Peyer's patch (tissue), 4 donors: ENCODE measurements around the gene ITGA5. TPM values are rescaled to one million over a fixed set of nuclear protein-coding genes. Genes with fewer than 3 reads are reported as not detected.

Experiments used
- DNase-seq, 3 donors: peaks; one replicate each; pipeline ENCODE4 v3.0.0-alpha.2; 2017 to 2019
- H3K27ac ChIP-seq, 4 donors: fragments of 200-600 bp; sonication (generic); one replicate each; pipeline ENCODE4 v1.5.1; 2016 to 2019
- H3K27me3 ChIP-seq, 2 donors: fragments of 200-600 bp; sonication (generic); one replicate each; pipeline ENCODE4 v1.5.1; 2019
- H3K36me3 ChIP-seq, 3 donors: fragments of 200-600 bp; sonication (generic); one replicate each; pipeline ENCODE4 v1.5.1; 2016 to 2019
- H3K4me1 ChIP-seq, 4 donors: fragments of 200-600 bp; sonication (generic); one replicate each; pipeline ENCODE4 v1.5.1; 2016 to 2019
- H3K4me3 ChIP-seq, 4 donors: fragments of 200-600 bp; sonication (generic); 1 replicate in 3 of 4; 2 replicates in 1 of 4; pipeline ENCODE4 v1.5.1; 2016 to 2019; ENCODE audit warnings: mild to moderate bottlenecking in 1 of 4
- H3K9me3 ChIP-seq, 4 donors: fragments of 200-600 bp; sonication (generic); one replicate each; pipeline ENCODE4 v1.5.1; 2016 to 2019; ENCODE audit warnings: mild to moderate bottlenecking in 1 of 4
- CTCF ChIP-seq, 6 experiments: fragments of 450-650 bp in 4 of 6; fragments of 200-600 bp in 2 of 6; sonication (generic) in 1 of 6; IDR thresholded peaks; one replicate each; pipeline ENCODE4 v1.5.1; 2017 to 2019; ENCODE audit warnings: antibody characterized with exemption in 6 of 6, mild to moderate bottlenecking in 3 of 6, moderate library complexity in 1 of 6
- POLR2A ChIP-seq, 2 donors: fragments of 450-650 bp; IDR thresholded peaks; one replicate each; pipeline ENCODE4 v1.5.1; 2017; ENCODE audit warnings: antibody characterized with exemption in 2 of 2, mild to moderate bottlenecking in 2 of 2, moderate library complexity in 2 of 2
- total RNA-seq, 4 donors: library from RNA; depleted of rRNA; stranded (reverse); fragments of >200 nt; gene quantifications; one replicate each; pipeline ENCODE4 v1.1.0, GENCODE V29; 2016

ITGA5 gene
- total RNA-seq, 4 donors from 2014 or later: 21.0 to 78.4 (median 44.5) TPM

GRCh38 chr12:54431911-54432814 is 13.1 kb upstream of the ITGA5 start:
- H3K36me3 ChIP-seq: no peaks in the 10 kb centered on the region
- peak overlapping the region in 1 of 4 donors; percentile 5 for H3K4me3 ChIP-seq
- peaks cover 0 to 28% (median 0%) of the 10 kb centered on the region in 4 donors for H3K4me1 ChIP-seq
- peak overlapping the region in 3 of 4 donors; percentile 32 to 77 (median 58) for H3K27ac ChIP-seq
- DNase-seq: peak in 1 of 3 donors; percentile 74
- H3K9me3 ChIP-seq: no peaks in the 10 kb centered on the region
- TF ChIP-seq POLR2A (IDR thresholded peaks at IDR 0.05) (no peak), CTCF (IDR thresholded peaks at IDR 0.05) (no peak)
- H3K27me3 ChIP-seq: no peaks in the 10 kb centered on the region

- H3K4me1 ChIP-seq: peaks cover 0 to 28% (median 0%) of the 10 kb centered on the region in 4 donors
- no peaks in the 10 kb centered on the region for H3K9me3 ChIP-seq
- no peak overlapping the region for H3K4me3 ChIP-seq
- H3K36me3 ChIP-seq: no peaks in the 10 kb centered on the region
- H3K27ac ChIP-seq: peak overlapping the region in 1 of 4 donors; percentile 77
- no peaks in the 10 kb centered on the region for H3K27me3 ChIP-seq
- TF ChIP-seq CTCF (IDR thresholded peaks at IDR 0.05): no peak
- no peak for TF ChIP-seq POLR2A (IDR thresholded peaks at IDR 0.05)
- DNase-seq: no peak
Observed at GRCh38 chr12:54430471-54431069, 11.5 kb upstream of the ITGA5 start.

- no peak overlapping the region for H3K4me3 ChIP-seq
- no peaks in the 10 kb centered on the region for H3K9me3 ChIP-seq
- H3K36me3 ChIP-seq: no peaks in the 10 kb centered on the region
- TF ChIP-seq POLR2A (IDR thresholded peaks at IDR 0.05) (no peak), CTCF (IDR thresholded peaks at IDR 0.05) (no peak)
- peak overlapping the region in 2 of 4 donors; percentile 50 to 77 for H3K27ac ChIP-seq
- peaks cover 0 to 28% (median 0%) of the 10 kb centered on the region in 4 donors for H3K4me1 ChIP-seq
- DNase-seq: no peak
- no peaks in the 10 kb centered on the region for H3K27me3 ChIP-seq
Observed at GRCh38 chr12:54429014-54429471, 10.0 kb upstream of the ITGA5 start.

GRCh38 chr12:54428050-54429013 is 9.3 kb upstream of the ITGA5 start:
- Histone ChIP-seq H3K27me3 (no peaks in the 10 kb centered on the region), H3K36me3 (no peaks in the 10 kb centered on the region), H3K27ac (peak overlapping the region in 2 of 4 donors; percentile 50 to 77), H3K4me1 (peaks cover 0 to 28% (median 0%) of the 10 kb centered on the region in 4 donors), H3K4me3 (no peak overlapping the region), H3K9me3 (no peaks in the 10 kb centered on the region)
- TF ChIP-seq POLR2A (IDR thresholded peaks at IDR 0.05) (no peak), CTCF (IDR thresholded peaks at IDR 0.05) (no peak)
- no peak for DNase-seq

- Histone ChIP-seq H3K9me3 (no peaks in the 10 kb centered on the region), H3K27ac (peak overlapping the region in 2 of 4 donors; percentile 50 to 77), H3K36me3 (no peaks in the 10 kb centered on the region), H3K4me3 (no peak overlapping the region), H3K27me3 (no peaks in the 10 kb centered on the region), H3K4me1 (peaks cover 0 to 28% (median 0%) of the 10 kb centered on the region in 4 donors)
- DNase-seq: no peak
- TF ChIP-seq POLR2A (IDR thresholded peaks at IDR 0.05) (no peak), CTCF (IDR thresholded peaks at IDR 0.05) (no peak)
Observed at GRCh38 chr12:54427106-54427505, 8.0 kb upstream of the ITGA5 start.
